OCI-LY1 (cell line): ENCODE data around the gene RTBDN.

Experiments used
- EZH2 ChIP-seq: fragments of 200-600 bp; sonication (generic), shearing (Covaris generic); IDR thresholded peaks from 2 replicates; pipeline ENCODE4 v1.8.0; 2017; ENCODE audit warnings: borderline replicate concordance, mixed run types, mild to moderate bottlenecking, antibody characterized with exemption, low read length, moderate library complexity, mixed read lengths
- TF ChIP-seq, protein P1 (sequence below): fragments of 200-600 bp; sonication (generic), shearing (Covaris generic); IDR thresholded peaks from 2 replicates; pipeline ENCODE4 v1.5.1; 2017; ENCODE audit warnings: mild to moderate bottlenecking, antibody characterized with exemption, low read length, moderate library complexity, mixed read lengths

DNA sequence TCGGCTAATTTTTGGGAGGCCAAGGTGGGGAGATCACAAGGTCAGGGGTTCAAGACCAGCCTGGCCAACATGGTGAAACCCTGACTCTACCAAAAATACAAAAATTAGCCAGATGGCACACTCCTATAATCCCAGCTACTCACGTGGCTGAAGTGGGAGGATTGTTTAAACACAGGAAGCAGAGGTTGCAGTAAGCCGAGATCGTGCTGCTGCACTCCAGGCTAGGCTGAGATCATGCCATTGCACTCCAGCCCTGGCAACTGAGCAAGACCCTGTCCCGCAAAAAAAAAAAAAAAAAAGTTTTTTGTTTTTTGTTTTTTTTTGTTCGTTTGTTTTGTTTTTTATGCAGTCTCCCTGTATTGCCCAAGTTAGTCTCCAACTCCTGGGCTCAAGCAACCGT, 25.2 kb upstream of the RTBDN start:
- TF ChIP-seq, protein P1, sequence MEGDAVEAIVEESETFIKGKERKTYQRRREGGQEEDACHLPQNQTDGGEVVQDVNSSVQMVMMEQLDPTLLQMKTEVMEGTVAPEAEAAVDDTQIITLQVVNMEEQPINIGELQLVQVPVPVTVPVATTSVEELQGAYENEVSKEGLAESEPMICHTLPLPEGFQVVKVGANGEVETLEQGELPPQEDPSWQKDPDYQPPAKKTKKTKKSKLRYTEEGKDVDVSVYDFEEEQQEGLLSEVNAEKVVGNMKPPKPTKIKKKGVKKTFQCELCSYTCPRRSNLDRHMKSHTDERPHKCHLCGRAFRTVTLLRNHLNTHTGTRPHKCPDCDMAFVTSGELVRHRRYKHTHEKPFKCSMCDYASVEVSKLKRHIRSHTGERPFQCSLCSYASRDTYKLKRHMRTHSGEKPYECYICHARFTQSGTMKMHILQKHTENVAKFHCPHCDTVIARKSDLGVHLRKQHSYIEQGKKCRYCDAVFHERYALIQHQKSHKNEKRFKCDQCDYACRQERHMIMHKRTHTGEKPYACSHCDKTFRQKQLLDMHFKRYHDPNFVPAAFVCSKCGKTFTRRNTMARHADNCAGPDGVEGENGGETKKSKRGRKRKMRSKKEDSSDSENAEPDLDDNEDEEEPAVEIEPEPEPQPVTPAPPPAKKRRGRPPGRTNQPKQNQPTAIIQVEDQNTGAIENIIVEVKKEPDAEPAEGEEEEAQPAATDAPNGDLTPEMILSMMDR, result no peak
- no peak for TF ChIP-seq EZH2
